Limb (tissue), 2 donors: Measurements from ENCODE around the gene UBE3B.

ENCODE experiments used
- DNase-seq, 2 donors: peaks; one replicate each; pipeline ENCODE4 v3.0.0-alpha.2; 2016; ENCODE audit errors: extremely low spot score in 2 of 2

UBE3B gene

DNA sequence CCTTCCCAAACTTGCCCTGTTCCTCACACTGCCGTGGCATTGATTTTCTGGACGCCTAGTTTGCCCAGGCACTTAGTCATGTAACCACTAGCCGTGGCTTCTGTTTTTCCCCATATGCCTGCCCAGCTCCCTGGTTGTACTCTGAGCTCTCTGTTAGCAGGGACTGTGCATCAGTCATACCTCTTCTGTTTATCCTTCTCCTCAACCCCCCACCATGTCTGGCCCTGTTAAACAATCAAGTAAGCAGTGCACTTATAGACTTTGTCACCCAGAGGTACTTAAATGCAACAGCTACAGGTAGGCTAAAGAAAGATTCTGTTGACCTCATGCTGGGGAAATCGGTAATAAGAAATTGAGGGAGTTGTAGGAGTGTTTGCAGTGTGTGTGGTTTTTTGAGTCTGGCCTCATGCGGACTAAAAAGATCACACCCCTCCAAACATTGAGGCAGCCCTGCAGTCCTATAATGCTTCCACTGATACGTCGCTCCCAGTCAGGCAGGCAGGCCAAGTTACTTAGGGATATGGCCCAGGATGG, 17.0 kb downstream of the UBE3B start:
- DNase-seq = no peak

DNA sequence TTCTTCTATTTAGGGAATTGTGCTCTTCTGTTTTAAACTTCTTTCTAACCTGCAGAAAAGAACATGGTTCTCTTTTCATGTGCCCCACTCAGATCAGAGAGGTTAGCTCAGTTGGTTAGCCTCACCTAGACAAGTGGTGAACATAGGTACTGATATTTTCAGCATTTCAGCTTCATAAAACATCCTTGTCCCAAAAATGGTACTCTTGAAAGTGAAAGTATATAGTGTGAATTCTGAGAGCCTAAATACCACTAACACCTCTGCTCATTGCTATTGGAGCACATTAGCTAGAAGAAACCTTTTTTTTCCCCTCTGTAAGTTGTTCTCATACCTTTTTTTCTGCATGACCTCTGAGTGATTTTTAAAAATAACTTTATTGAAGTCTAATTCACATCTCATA, 17.6 kb downstream of the UBE3B start:
- DNase-seq = no peak

DNA sequence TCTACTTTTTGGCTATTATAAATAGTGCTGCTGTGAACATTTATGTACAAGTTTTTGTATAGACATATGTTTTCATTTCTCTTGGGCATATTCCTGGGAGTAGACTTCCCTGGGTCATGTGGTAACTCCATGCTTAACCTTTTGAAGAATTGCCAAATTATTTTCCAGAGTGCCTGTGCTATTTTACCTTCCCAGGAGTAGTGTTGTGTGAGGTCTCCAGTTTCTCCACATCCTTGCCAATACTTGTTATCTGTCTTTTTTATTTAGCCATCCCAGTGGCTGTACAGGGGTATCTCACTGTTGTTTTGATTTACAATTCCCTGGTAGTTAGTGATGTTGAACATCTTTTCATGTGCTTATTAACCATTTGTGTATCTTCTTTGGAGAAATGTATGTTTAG, 18.9 kb downstream of the UBE3B start:
- no peak for DNase-seq

DNA sequence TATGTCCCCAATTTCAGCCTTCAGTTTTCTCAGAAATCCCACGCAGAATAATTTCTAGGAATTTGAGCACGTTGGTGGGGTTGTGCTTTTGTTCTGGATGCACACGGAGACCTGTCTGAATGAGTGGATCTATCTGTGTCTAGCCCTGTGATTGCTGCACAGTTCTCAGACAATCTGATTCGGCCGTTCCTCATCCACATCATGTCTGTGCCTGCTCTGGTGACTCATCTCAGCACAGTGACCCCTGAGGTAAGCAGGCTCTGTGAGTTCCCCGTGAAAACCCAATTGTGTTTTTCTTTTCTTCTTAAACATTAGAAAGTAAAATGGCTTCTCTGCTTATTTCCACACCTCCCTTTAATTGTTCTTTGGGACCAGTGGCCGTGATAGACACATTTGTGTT, 20.2 kb downstream of the UBE3B start:
- DNase-seq = no peak

DNA sequence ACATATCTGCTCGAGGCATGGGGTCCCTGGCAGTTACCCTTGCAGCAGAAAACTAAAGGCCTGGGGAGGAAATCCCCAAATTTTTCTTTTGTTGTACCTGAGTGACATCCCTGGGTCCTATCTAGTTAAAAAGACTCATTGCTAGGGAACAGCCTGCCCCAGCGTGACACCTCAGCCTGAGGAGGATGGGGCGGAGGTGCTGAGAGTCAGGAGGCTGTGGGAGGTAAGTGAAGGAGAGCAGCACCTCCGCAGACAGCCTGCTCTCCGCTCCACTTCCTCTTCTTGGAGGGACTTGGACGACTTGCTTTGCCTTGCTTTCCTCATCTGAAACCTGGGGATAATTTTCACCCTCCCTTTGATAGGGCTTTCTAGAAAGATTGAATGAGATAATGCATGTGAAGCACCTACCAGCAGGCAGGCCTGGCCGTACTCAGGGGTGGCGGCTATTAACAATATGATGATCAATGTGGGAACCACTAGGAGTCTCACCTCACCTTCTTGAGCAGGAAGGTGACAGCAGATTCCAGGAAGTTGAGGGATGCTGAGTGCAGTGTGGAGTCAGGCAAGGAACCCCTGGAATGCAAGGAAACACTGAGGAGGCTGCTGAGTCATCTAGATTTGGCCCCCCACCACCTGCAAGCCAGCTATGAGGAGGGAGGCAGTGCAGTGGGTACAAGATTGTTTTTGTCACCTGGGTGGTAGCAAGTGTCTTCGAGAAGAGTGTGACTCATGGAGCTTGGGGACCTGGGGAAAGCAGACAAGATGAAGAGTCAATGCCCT, 23.2 kb downstream of the UBE3B start:
- DNase-seq = no peak

DNA sequence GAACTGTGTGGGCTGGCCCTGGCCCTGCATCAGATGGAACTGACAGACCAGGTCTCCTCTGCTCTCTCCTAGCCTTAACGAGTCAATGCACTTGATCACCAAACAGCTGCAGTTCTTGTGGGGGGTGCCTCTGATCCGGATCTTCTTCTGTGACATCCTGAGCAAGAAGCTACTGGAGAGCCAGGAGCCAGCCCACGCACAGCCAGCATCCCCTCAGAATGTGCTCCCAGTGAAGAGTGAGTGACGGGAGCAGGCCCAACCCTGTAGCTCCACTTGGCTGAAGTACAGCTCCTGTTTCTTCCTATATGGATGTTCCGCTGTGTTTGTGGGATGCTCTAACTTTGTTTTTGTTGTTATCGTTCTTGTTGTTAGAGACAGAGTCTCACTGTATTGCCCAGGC, 23.9 kb downstream of the UBE3B start:
- no peak for DNase-seq

DNA sequence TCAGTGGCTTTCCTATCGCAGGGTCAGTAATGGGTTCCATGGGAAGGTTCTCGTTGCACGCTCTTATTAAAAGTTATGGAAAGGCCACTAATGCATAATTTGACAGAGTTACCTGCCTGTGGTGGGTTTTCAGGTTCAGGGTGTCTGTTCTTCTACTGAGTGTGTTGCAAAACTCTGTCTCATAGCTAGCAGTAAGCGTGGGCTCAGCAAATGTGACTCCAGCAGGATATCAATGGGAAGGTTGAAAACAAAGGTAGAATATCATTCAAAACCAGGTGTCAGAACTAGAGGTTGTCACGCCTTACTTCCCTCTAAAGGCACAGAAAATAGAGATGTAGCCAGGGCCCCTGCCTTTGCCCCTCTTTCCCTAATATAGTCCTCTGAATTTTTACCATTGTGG, 24.9 kb downstream of the UBE3B start:
- DNase-seq = no peak

DNA sequence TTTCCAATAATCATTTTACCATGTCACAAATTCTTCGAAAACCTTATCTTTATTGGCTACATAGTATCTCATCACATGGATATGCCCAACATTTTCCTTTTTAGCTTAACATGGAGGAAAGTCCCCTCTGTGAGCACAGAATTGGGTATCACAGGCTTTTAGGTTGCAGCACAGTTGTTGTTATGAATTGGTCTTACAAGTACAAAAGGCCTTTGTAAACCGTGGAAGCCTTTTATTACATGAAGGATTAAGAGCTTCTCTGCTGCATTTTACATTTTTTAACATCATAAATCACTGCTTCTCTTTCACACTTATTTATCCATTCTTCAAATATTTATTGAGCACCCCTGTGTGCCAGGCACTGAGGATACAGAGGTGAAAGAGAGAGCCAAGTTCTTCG, 26.2 kb downstream of the UBE3B start:
- no peak for DNase-seq

DNA sequence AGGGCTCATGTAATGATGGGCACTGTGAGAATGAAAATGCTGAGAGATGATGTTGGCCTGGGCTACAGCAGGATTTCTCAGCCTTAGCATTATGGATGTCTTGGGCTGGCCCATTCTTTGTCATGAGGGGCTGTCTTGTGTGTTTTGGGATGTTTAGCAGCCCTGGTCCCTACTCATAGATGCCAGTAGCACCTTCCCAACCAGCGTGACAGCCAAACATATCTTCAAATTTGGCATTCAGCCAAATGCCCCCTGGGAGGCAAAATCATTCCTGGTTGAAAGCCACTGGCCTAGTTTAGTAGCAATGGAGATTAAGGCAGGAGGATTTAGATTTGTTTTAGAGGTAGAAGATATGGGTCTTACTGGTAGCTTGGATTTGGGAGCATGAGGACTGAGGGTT, 26.6 kb downstream of the UBE3B start:
- DNase-seq = no peak

DNA sequence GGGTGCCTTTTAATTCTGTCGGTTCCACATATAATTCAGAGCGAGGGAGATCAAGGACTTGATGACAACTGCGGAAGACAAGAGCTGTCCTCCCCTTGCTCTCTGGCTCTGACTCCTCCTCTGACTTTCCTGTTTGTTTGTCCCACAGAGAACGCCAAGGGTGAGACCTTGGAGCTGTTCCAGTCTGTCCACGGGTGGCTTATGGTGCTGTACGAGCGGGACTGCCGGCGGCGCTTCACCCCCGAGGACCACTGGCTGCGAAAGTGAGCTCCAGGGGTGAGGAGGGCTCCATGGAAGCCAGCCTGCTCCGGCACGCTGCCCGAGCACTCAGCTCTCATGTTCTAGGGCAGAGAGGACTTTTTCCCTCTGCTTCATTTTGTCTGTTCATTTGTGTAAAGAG, 32.8 kb downstream of the UBE3B start:
- DNase-seq = no peak

DNA sequence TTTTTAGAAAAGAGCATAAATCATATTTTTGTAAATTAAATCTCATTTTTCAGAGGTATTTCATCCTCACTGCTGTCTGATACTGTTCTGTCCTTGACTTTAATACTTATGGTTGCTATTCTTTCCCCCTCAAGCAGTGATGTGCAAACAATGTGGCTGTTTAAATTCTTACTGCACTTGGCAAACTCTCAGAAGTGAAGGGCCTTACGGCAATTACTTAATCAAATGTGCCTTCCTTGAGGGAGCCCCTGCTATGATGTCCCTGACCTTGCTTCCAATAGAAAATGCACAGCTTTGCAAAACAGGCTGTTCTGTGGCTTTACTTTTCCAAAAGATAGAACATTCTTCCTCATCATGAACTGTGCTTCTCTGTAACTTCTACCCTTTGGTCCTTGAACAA, 35.2 kb downstream of the UBE3B start:
- no peak for DNase-seq

DNA sequence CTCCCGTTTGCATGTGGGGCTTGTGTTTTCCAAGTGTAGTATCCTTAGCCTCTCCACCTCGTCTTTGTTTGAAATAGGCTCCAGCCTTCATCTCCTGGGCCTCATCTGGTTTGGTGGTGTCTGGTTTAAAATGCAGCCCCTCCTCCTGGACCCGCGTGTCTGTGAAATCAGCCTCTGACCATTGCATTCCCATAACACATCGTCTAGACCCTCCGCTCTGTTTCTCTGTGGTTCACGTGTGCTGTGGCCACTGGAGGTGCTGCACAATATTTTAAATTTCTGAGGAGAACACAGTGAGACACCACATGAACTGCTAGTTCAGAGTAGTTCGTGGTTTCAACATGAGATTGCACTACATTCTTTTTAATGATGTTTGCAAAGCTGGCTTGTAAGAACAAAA, 35.6 kb downstream of the UBE3B start:
- no peak for DNase-seq

DNA sequence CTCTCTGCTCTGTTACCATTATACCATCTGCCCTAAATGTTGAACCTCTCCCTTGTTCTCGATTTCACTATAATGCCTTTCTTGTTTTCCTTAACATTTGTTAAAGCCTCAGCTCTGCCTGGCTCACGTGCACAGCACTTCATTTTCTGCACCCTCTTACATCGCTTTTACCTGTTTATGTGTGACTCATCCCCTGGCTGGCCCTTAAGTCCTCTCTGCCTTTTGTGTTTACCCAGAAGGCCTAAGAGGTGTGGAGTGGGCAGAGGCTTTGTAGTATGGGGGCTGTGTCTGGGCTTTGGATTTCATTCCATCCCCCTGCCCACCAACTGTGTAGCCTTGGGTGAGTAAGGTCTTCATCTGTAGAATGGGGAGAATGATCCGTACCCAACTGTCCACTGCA, 36.5 kb downstream of the UBE3B start:
- DNase-seq = no peak

DNA sequence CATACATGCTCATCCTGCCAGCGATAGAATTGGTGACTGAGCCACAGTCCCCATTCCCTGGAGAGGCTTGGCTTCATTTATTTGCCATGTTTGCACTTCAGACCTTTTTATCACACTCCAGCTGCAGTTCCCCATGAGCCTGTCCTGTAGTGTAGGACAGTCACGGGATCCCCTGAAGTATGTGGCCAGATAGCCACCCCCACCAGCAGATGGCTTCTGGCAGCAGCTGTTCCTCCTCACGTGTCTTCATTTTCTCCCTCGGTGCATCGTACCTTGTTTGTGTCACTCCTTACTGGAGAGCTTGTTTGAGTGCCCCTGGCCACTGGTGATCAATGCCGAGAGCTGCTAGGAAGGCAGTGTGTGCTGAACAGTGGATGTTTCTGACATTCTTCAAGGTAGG, 40.2 kb downstream of the UBE3B start:
- DNase-seq = no peak

DNA sequence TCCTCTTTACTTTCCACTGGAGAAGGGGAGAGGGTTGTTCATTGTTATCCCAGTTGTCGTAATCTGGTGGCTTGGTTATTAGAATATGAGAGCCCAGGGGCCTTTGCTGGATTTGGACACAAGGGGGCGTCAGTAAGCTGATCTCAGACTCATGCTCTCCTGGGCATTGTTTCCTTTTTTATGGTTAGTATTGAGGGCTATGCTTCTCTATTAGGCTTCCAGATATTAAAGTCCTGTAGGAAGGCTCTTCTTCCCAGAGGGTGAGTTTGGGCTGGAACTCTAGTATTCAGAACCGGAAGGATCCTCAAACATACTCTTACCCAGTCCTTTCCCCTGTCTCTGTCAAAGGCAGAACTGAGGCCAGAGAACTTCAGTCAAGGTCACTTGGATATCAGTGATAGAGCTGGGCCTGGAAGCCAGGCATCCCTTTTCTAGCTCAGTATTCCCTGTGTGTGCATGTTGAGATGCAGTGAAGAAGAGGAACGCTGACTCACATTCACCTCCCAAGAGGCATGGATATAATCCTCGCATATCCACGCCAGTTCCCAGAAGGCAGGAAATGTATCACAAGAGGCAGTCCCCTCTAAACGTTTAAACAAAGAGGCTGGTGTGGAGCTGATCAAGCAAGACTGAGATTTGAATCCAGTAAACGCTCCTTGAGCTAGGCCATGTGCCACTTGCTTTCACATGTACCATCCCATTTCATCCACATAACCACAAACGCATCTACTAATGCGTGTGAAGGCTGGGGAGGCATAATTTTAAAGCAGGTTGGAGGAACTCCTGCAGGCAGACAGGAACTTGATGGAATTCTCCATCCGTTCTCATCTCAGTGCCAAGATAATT, 41.6 kb downstream of the UBE3B start:
- peak; percentile 40 to 80 for DNase-seq

DNA sequence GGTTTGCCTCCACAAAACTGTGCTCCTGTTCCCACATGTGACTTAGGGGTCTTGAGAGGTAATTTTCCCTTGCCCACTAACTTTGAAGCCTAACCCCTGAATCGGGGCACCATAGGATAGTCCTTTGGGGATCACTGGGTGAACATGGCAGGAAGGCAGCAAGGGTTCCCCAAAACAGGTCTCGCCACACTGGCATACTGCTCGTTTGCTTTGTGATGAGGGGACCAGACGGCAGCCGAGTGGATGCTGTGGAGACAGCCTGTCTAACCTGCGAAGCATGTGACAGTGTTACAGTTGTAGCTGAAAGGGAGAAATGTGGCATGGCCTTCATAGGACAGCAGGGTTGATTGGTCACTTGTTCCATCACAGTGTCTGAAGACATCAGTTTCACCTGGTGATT, 42.4 kb downstream of the UBE3B start:
- DNase-seq = no peak

DNA sequence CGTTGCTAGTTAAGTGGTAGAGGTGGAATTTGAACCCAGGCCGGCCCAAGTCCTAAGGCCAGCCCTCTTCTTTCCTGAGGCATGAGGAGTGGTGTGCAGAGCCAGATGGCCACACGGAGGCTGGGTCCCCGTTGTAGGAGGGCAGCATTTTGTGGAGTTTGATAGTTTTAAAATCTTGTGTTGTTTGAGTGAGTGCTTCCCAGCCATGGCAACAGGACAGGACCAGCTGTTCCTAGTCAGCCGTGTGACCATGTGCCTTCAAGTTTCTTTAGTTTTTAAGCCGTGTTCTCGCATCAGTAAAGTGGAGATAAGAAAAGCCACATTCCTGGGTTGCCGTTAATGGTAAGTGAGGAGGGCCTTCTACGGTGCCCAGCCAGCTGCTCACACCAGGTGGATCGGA, 44.4 kb downstream of the UBE3B start:
- peak in 1 of 2 donors; percentile 14 for DNase-seq

DNA sequence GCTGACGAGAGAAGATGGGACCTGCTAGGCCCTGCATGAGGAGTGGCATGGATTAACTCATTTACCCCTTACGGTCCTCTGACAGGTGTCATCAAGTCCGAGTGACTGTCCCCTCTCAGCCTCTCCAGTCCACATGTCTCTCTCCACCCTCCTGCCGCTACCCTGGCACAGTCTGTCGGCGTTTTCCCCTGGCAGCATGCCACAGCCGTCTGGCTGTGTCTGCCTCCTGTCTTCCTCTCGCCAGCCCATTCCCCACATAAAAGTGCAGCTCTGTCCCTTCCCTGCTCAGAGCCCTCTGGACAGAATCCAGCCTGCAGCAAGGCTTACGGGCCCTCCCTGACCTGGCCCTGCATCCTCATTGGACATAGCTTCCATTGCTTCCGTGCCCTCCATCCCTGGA, 45.6 kb downstream of the UBE3B start:
- DNase-seq = peak in 1 of 2 donors; percentile 49

DNA sequence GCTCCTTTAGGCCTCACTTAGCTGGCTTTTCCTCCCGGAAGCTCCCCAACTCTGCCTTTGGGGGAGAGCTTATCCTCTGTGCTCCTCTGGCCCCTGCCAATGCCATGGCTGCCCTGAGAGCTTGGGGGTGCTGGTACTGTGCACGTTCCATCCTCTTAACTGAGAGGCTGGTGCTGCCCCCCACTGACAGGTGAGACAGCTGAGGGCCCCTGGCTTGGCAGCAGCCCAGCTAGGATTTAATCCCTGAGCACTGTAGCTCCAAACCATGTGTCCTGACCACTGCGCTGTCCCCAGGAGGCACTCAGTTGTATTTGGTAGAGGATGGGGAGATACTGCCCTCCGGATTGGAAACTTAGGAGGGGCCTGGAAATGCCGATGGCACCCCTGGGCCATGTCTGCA, 46.1 kb downstream of the UBE3B start:
- DNase-seq = no peak

DNA sequence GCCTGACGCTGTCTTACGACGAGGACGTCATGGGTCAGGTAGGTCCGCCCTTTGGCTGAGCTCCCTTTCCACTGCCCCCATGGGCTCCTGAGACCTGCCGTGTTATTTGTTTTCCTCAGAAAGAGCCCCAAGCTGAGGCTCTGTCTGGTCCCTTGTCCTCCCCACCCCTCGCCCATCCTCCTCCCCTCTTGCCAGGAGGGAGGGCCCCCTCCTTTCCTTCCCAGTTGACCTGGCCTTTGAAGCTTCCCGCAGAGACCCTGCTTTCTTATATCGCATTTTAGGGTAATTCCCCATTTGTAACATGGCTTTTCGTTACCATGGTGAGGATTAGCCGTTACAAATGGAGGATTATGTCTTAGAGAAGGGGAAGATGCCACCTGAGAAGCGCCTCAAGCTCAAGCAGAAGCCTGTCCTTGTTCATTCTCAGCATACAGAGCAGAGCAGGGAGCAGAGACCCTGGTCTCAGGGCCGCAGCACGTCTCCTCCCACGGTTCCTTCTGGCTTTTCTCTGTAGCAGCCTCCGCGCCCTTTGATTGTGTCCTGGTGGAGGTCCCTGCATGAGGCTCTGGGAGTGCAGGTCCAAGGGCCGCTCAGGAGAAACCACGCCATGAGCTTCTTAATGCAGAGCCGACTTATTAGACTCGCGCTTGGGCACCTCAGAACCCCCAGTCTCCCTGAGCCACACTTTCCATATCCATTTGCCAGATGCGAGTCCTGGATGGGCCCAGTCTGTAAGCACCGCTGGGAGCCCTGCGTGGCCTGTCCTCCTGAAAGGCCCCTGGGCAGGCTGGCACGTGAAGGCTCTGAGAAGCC, 47.2 kb downstream of the UBE3B start:
- DNase-seq = no peak

DNA sequence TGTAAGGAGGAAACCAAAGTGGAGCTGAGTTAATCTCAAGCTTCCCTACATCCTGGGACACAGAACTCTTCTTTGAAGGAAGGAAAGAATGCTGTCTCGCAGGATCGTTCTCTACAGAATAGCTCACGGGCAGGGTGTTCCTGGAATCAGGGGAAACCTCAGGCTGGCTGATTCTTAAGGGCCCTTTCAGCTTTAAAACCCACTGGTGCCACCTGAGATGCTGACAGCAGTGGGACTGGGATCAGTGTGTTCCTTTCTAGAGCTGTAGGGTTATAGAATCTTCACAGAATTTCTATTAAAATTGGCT, 47.8 kb downstream of the UBE3B start:
- no peak for DNase-seq

DNA sequence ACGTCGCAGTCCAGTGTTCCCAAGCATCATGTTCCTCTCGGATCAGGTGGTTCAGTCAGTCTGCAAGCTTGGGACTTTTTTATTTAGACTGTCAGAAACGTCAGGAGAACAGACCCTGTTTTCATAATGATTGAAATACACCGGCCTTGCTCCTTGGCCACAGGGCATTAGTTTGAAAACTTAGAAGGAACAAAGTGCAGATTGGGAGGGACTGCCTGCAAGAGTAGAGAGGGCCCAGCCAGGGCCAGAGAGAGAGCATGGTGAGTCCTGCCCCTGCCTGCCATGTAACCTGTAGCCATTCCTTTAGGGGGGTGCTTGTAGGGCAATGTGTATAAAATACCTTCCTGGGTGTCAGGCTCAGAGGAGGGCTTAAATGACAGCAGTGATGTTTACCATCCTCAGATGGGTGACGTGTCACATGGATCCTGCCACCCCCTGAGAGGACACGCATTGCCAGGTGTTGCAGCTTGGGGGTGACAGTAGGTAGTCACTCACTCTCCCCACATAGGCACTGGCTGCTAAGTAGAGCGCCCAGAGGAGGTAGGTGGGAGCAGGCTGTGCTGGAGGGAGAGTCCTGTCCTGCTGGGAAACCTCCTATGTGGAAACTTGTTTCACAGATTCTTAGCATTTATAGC, 50.2 kb downstream of the UBE3B start:
- DNase-seq = no peak
